GM19193 (cell line): ENCODE measurements around the gene NKAPL.

Experiments
- POLR2A ChIP-seq: IDR thresholded peaks from 4 replicates; pipeline ENCODE4 v1.6.1; 2011; ENCODE audit not compliant: insufficient read depth, insufficient read length; ENCODE audit errors: extremely low read depth

NKAPL gene

GRCh38 chr6:28266563-28266961 is 7.5 kb downstream of the NKAPL start:
- TF ChIP-seq POLR2A: no peak

DNA sequence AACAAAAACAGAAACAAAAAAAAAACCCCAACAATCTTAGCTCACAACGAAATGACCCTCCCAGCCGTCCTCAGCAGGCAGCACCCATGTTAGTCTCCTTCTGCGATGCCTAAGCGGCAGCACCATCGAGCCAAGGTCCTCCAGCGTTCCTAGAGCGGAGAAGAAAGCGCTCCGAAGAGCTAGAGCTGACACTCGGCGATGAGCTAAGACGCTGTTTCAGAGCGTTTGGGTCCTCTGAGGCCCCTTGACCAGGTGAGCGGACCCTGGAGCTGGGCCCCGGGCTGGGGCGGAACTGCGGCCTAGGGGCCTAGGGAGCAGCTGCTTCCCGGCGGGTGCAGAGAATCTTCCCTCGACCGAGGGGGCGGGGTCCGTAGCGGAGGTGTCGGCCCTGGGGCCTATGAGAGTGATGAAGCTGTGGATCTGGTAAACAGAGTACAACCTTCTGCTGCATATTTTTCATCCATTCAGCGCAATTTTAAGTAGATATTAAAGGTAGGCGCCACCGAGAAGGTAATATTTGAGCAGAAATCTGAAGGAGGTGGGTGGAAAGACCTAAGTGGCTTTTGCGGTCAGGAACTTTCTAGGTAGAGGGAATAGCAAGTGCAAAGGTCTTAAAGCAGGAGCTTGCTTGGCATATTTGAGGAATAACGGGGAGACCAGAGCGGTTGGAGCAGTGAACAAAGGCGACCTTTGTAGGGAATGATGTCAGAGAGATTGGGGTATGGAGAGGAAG is 8.0 kb downstream of the NKAPL start, which contains the start of gene ZSCAN26:
Gene ZSCAN26 (plus strand): TSS at position 182 of the 733 bp plus-strand sequence. CDS start 4,777 bp downstream, outside the sequence.
- peak; percentile 80 for TF ChIP-seq POLR2A

DNA sequence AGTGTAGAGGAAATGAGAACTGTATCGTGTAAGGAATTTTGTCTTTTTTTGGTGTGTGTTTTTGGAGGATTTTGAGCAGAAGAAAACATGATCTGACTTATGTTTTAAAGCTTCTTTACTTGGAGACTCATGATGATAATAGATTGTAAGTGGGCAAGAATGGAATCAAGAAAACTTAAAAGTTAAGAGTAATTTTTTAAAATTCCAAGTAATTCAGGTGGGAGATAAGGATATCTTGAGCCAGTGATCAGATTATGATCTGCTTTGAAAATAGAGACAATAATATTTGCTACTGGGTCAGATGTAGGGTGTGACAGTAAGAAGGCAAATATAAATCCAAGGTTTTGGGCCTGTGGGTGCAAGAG is 8.6 kb downstream of the NKAPL start:
- TF ChIP-seq POLR2A: no peak

GRCh38 chr6:28269492-28269891 is 10.4 kb downstream of the NKAPL start:
- TF ChIP-seq POLR2A: no peak

- no peak for TF ChIP-seq POLR2A
Observed at GRCh38 chr6:28274888-28275287, 15.8 kb downstream of the NKAPL start.

GRCh38 chr6:28277746-28278145 is 18.6 kb downstream of the NKAPL start:
- TF ChIP-seq POLR2A: no peak

DNA sequence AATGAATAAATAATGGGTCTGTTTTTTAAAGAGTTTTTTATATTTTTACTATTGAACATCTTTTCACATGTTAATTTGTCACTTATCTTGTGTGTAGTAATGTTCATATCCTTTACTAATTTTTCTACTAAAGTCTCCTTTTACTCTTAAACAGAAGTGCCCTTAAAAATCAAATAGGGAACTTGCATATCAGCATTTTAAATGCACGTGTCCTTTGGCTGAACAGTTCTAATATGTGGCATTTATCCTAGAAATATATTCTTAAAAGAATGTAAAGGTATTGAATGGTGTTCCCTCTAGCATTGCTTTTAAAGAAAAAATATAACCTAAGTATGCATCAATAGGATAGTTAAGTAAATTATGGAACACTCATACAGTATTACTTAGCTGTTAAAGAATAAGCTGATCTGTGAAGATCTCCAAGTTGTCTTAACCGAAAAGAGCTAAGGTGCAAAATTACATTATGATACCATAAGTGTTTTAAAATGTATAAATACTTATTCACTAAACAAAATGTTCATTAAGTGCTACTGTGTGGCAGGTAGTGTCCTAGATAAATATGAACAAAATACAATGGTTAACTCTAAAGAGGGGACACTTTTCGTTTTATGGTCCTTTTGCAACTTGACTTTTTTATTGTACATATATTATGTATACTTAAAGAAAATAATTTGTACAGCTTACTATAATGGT is 21.6 kb downstream of the NKAPL start:
- no peak for TF ChIP-seq POLR2A

DNA sequence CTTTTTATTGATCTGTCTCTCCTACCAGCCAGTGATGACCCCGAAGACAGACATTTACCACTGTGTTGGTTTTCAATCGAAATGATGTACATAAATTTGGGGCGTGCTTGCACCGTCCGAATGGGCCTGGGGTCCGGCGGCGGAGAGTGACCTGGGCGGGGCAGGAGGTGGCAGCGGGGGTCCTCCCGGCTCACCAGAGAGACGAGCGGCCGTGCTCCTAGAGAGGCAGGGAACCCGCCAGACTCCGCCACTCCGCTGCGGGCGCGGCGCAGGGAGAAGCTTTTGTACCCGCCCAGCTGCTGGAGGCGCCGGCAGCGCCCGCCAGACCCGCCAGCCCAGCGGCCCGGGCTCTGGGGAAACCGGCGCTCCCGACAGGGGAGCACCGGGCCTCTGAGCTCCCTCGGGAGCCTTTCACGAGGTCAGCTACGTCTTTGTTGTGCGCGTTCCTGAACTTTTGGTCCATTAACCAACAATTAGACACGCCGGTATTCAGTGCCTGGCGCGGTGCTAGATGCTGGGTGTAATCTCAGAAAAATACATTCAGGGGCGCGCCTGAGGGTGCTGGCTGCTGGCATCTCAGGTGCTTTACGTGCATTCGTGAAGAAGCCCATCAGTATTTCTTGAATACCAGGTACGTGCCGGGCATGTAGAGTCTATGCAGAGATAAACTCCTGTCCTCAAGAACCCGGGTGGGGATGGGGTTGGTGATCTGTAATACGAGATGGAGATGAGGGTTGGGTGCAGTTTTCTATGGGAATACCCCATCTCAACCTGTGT is 22.4 kb downstream of the NKAPL start, which contains the start of gene PGBD1:
Gene PGBD1 (plus strand): TSS at position 285 of the 777 bp plus-strand sequence. CDS start 2,242 bp downstream, outside the sequence.
- peak; percentile 77 for TF ChIP-seq POLR2A

DNA sequence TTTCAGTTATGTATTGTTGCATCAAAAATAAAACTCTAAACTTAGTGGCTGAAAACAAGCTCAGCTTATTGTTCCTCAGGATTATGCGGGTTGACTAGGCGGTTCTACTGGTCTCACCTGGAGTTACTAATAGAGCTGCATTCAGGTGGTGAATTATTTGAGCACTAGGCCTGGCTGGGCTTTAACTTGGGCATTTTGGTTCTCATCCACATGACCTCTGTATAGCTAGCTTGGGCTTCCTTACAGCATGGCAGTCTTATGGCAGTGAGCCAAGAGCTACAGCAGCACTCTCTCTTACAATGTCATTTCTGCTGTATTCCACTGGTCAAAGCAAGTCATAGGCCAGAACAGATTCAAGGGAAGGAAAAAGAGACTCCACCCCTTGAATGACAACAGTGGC is 23.8 kb downstream of the NKAPL start:
- TF ChIP-seq POLR2A: no peak

GRCh38 chr6:28291573-28291972 is 32.5 kb downstream of the NKAPL start:
- TF ChIP-seq POLR2A: no peak

- TF ChIP-seq POLR2A: no peak
Observed at GRCh38 chr6:28295326-28295725, 36.2 kb downstream of the NKAPL start.

DNA sequence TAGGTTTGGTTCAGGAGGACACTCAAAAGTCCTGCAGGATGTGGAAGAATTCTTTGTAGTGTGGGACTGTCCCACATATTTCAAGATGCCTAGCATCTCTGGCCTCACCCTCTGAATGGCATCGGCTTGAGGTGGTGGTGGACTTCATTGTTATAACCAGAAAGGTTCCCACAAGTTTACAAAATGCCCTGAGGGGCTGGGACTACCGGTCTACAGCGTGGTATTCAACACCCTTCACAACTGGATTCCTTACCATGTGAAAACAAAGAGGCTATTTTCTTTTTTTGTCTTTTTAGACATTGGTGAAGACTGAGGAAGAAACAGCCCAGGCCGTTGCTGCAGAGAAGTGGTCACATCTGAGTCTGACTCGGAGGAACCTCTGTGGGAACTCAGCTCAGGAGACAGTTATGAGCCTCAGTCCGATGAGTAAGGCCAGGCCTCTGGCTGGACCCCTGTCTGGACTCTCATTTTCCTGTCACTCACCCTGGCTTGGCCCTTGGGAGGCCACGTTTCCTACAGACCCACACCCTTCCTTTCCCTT is 37.5 kb downstream of the NKAPL start:
- no peak for TF ChIP-seq POLR2A

GRCh38 chr6:28303570-28303969 is 44.5 kb downstream of the NKAPL start:
- TF ChIP-seq POLR2A: no peak
